Testis (tissue), 2 donors: ENCODE data around the gene RHOF.

ENCODE experiments used
- CTCF ChIP-seq, 3 experiments: fragments of 450-650 bp in 2 of 3; fragments of 200-600 bp in 1 of 3; sonication (generic) in 1 of 3; IDR thresholded peaks; one replicate each; pipeline ENCODE4 v1.5.1; 2016 to 2019; ENCODE audit warnings: antibody characterized with exemption in 3 of 3, mild to moderate bottlenecking in 2 of 3, moderate library complexity in 1 of 3
- POLR2A ChIP-seq: fragments of 450-650 bp; IDR thresholded peaks from one replicate; pipeline ENCODE4 v1.6.1; 2017; ENCODE audit warnings: antibody characterized with exemption, mild to moderate bottlenecking, moderate library complexity

GRCh38 chr12:121764808-121765207, 28.7 kb downstream of the RHOF start:
- TF ChIP-seq CTCF (IDR thresholded peaks at IDR 0.05) (no peak), POLR2A (no peak)
